Fibroblast of skin of right biceps (primary cell): ENCODE results near the gene PMPCA.
"Not testable (repeated sequence)": the region's sequence is repeated elsewhere in the genome, so short reads cannot be mapped to it uniquely, and the experiment has no call there.

Experiments
- DNase-seq: peaks from one replicate; pipeline ENCODE4 v3.0.0-alpha.2; 2013

Gene PMPCA

GRCh38 chr9:136395345-136396218 lies 14.9 kb upstream of the PMPCA start:
- no peak for DNase-seq

- DNase-seq, result no peak
Measured at GRCh38 chr9:136396219-136396515, 14.3 kb upstream of the PMPCA start.

- DNase-seq, result no peak
Measured at GRCh38 chr9:136397643-136398042, 12.8 kb upstream of the PMPCA start.

- DNase-seq, result no peak
Measured at GRCh38 chr9:136398286-136398685, 12.2 kb upstream of the PMPCA start.

GRCh38 chr9:136399176-136400037 lies 11.1 kb upstream of the PMPCA start:
- no peak for DNase-seq

GRCh38 chr9:136400038-136400834 lies 10.2 kb upstream of the PMPCA start, which contains the start of gene SNAPC4:
Gene SNAPC4 (minus strand): TSS chr9:136400170. CDS start chr9:136398428, 1,742 bp downstream.
- peak; percentile 84 for DNase-seq

GRCh38 chr9:136401173-136401922 lies 9.1 kb upstream of the PMPCA start:
- no peak for DNase-seq

GRCh38 chr9:136402067-136402466 lies 8.4 kb upstream of the PMPCA start:
- DNase-seq, result no peak

- DNase-seq, result no peak
Measured at GRCh38 chr9:136403538-136403914, 6.9 kb upstream of the PMPCA start.

- no peak for DNase-seq
Measured at GRCh38 chr9:136403915-136404800, 6.3 kb upstream of the PMPCA start.

GRCh38 chr9:136404801-136405136 lies 5.7 kb upstream of the PMPCA start:
- DNase-seq, result no peak

GRCh38 chr9:136405481-136405880 lies 5.0 kb upstream of the PMPCA start:
- no peak for DNase-seq

GRCh38 chr9:136405904-136406303 lies 4.6 kb upstream of the PMPCA start:
- DNase-seq, result not testable (repeated sequence)

GRCh38 chr9:136407061-136407460 lies 3.4 kb upstream of the PMPCA start:
- not testable (repeated sequence) for DNase-seq

GRCh38 chr9:136407911-136408310 lies 2.5 kb upstream of the PMPCA start:
- DNase-seq, result no peak

- peak; percentile 35 for DNase-seq
Measured at GRCh38 chr9:136409557-136410455, 652 bp upstream of the PMPCA start.

GRCh38 chr9:136411378-136411777 lies 920 bp downstream of the PMPCA start:
- no peak for DNase-seq

GRCh38 chr9:136412962-136413361 lies 2.5 kb downstream of the PMPCA start:
- no peak for DNase-seq

GRCh38 chr9:136416427-136416826 lies 6.0 kb downstream of the PMPCA start:
- no peak for DNase-seq

- no peak for DNase-seq
Measured at GRCh38 chr9:136416914-136417313, 6.5 kb downstream of the PMPCA start.
